Activated CD8-positive, alpha-beta T cell treated with anti-CD3 and anti-CD28 coated beads for 36 hours (primary cell): Measurements from ENCODE around the gene TEF. TPM values are rescaled to one million over a fixed set of nuclear protein-coding genes. Genes with fewer than 3 reads are reported as not detected.

ENCODE experiments used
- ATAC-seq: fragments of 200-7000 bp; cut with Tn5 transposase; one replicate; pipeline ENCODE4 v1.10.0; 2021; ENCODE audit warnings: mild to moderate bottlenecking, moderate library complexity
- CTCF ChIA-PET: fragments of 350-600 bp; sonication (Branson Sonifier 250); formaldehyde crosslinking; loops from one replicate; lab custom pipeline; 2021; ENCODE audit warnings: antibody characterized with exemption; lab: Charles Lee
- POLR2A ChIA-PET: fragments of 350-600 bp; sonication (Branson Sonifier 250); formaldehyde crosslinking; loops from one replicate; lab custom pipeline; 2021; ENCODE audit warnings: antibody characterized with exemption; lab: Charles Lee
- DNase-seq: peaks from one replicate; pipeline ENCODE4 v3.0.0-alpha.2; 2020
- H3K27ac Mint-ChIP-seq: one replicate; pipeline ENCODE4 v1.8.0; 2021; ENCODE audit warnings: mild to moderate bottlenecking, mixed read lengths
- H3K27me3 Mint-ChIP-seq: one replicate; pipeline ENCODE4 v1.8.0; 2021; ENCODE audit warnings: mixed read lengths
- H3K36me3 Mint-ChIP-seq: one replicate; pipeline ENCODE4 v1.8.0; 2021; ENCODE audit warnings: low read depth, mixed read lengths
- H3K4me1 Mint-ChIP-seq: one replicate; pipeline ENCODE4 v1.8.0; 2021; ENCODE audit warnings: low read depth, mixed read lengths
- H3K4me3 Mint-ChIP-seq: one replicate; pipeline ENCODE4 v1.8.0; 2021; ENCODE audit warnings: mild to moderate bottlenecking, moderate library complexity, mixed read lengths
- H3K9me3 Mint-ChIP-seq: one replicate; pipeline ENCODE4 v1.8.0; 2021; ENCODE audit warnings: mixed read lengths
- intact Hi-C: fragments of 100-400 bp; cut with micrococcal nuclease; formaldehyde crosslinking; loops from one replicate; pipeline ENCODE4 v1.10.0; 2022
- total RNA-seq, 2 experiments: library from RNA; stranded (reverse); gene quantifications; one replicate each; pipeline ENCODE4 v1.2.3, GENCODE V29; 2021
- TF ChIP-seq, protein P1 (sequence below): fragments of 200-600 bp; IDR thresholded peaks from one replicate; pipeline ENCODE4 v1.8.0; 2022; ENCODE audit warnings: antibody characterized with exemption, mild to moderate bottlenecking

TEF gene
- total RNA-seq, 2 experiments from 2014 or later, result 1.4 to 2.0 TPM

DNA sequence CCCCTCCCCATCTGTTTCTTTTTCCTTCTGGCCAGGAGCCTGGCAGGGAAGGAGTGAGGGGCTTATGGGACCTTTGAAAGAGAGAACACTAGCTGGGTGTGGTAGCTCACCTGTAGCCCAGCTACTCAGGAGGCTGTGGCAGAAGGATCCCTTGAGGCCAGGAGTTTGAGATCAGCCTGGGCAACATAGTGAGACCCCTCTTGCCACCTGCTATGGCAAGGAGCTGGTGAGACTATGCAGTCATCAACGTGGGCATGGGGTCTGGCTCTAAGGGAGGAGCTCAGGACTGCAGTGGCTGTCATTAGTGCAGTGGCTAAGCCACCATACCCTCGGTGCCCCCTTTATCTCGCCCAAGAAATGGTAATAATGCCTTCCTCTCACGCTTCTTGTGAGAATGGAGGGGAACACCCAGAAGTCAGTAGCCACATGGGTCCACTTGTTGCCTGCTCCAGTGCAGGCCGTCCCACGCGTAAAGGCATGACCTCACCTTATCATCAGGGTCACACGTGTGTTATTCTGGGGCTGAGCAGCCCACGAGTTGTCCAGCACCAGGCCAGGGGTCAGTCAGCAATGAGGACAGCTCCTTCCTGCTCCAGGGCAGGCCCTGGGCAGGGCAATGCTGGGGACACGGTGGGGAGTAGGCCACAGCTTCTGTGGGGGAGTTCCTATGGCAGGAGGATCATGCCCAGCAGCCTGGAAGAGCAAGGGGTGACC, 27.7 kb upstream of the TEF start:
- Mint-ChIP-seq H3K9me3 (no peaks in the 10 kb centered on the region), H3K4me1 (no peaks in the 10 kb centered on the region), H3K36me3 (peaks cover 26% of the 10 kb centered on the region), H3K27ac (no peak overlapping the region), H3K4me3 (no peak overlapping the region), H3K27me3 (no peaks in the 10 kb centered on the region)
- ATAC-seq (no peak), DNase-seq (no peak)
- POLR2A ChIA-PET, result no interaction called here
- intact Hi-C loops, result no loop called here
- TF ChIP-seq, protein P1, sequence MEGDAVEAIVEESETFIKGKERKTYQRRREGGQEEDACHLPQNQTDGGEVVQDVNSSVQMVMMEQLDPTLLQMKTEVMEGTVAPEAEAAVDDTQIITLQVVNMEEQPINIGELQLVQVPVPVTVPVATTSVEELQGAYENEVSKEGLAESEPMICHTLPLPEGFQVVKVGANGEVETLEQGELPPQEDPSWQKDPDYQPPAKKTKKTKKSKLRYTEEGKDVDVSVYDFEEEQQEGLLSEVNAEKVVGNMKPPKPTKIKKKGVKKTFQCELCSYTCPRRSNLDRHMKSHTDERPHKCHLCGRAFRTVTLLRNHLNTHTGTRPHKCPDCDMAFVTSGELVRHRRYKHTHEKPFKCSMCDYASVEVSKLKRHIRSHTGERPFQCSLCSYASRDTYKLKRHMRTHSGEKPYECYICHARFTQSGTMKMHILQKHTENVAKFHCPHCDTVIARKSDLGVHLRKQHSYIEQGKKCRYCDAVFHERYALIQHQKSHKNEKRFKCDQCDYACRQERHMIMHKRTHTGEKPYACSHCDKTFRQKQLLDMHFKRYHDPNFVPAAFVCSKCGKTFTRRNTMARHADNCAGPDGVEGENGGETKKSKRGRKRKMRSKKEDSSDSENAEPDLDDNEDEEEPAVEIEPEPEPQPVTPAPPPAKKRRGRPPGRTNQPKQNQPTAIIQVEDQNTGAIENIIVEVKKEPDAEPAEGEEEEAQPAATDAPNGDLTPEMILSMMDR, result no peak
- CTCF ChIA-PET, result interaction anchor here (1.2 kb wide), 1 partner anchor 173 kb away, joined by 3 read pairs; no protein-coding TSS in a partner anchor

DNA sequence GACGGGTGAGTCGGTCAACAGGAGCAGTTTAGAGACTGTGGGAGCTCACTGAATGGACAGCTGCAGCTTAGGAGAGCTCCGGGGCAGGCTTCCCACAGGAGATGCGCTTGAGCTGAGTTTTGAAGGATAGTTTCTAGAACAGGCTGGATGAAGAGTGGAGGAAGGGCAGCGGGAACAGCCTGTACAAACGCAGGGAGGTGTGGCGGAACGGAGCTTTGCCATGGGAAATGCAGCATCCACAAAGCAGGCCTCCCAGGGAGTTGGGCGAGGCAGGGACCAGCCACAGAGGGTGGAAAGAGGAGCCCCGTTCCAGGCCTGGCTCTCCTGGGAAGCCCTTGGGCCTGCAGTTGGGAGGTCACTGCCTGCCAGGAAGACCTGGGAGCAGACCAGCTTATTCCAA, 26.8 kb upstream of the TEF start:
- Mint-ChIP-seq H3K9me3 (no peaks in the 10 kb centered on the region), H3K4me1 (no peaks in the 10 kb centered on the region), H3K36me3 (peaks cover 25% of the 10 kb centered on the region), H3K27me3 (no peaks in the 10 kb centered on the region), H3K4me3 (no peak overlapping the region), H3K27ac (no peak overlapping the region)
- intact Hi-C loops, result no loop called here
- DNase-seq (no peak), ATAC-seq (no peak)
- TF ChIP-seq, protein P1, result no peak
- ChIA-PET CTCF (interaction anchor here (1.2 kb wide), 1 partner anchor 172 kb away, joined by 3 read pairs; no protein-coding TSS in a partner anchor), POLR2A (no interaction called here)

DNA sequence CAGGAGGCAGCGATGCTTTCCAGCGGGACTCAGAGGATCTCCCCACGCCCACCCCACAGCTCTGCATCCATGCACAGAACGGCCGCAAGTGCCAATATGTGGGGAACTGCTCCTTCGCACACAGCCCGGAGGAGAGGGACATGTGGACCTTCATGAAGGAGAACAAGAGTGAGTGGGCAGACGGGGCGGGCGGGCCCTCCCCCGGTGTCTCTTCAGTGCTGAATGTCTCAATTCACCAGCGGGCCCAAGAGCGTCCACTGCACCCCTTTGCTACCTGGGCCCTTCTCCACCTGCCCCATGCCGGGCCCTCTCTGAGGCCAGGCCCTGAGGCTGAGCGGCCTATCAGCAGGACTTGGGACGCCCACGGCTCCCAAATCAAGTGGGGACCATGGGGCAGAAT, 25.8 kb upstream of the TEF start:
- POLR2A ChIA-PET, result no interaction called here
- CTCF ChIA-PET, result no interaction called here
- Mint-ChIP-seq H3K4me1 (no peaks in the 10 kb centered on the region), H3K27me3 (no peaks in the 10 kb centered on the region), H3K4me3 (no peak overlapping the region), H3K27ac (no peak overlapping the region), H3K36me3 (peaks cover 17% of the 10 kb centered on the region), H3K9me3 (no peaks in the 10 kb centered on the region)
- ATAC-seq (no peak), DNase-seq (no peak)
- intact Hi-C loops, result no loop called here
- TF ChIP-seq, protein P1, result no peak

DNA sequence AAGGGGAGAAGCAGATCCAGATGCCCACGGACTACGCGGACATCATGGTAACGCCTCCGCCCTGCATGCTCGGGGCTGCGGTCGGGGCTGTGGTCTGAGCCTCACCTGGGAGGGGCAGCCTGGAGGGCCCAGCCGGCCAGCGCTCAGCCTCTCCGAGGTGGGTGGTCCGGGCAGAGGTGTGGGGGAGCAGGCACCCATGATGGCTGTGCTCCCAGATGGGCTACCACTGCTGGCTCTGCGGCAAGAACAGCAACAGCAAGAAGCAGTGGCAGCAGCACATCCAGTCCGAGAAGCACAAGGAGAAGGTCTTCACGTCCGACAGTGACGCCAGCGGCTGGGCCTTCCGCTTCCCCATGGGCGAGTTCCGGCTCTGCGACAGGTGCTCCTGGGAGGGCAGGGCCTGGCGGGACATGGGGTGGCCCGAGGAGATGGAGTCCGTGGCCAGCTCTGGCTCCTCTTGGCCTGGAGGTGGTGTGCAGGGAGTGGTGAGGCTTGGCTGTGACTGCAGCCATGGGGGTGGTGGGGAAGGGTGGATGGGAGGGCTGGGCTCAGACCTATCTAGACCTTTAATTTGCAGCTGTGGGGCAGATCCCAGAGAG, 25.2 kb upstream of the TEF start:
- ChIA-PET POLR2A (no interaction called here), CTCF (no interaction called here)
- Mint-ChIP-seq H3K4me1 (no peaks in the 10 kb centered on the region), H3K9me3 (no peaks in the 10 kb centered on the region), H3K27ac (no peak overlapping the region), H3K4me3 (no peak overlapping the region), H3K36me3 (peaks cover 17% of the 10 kb centered on the region), H3K27me3 (no peaks in the 10 kb centered on the region)
- intact Hi-C loops, result no loop called here
- TF ChIP-seq, protein P1, result no peak
- ATAC-seq, result no peak
- no peak for DNase-seq

DNA sequence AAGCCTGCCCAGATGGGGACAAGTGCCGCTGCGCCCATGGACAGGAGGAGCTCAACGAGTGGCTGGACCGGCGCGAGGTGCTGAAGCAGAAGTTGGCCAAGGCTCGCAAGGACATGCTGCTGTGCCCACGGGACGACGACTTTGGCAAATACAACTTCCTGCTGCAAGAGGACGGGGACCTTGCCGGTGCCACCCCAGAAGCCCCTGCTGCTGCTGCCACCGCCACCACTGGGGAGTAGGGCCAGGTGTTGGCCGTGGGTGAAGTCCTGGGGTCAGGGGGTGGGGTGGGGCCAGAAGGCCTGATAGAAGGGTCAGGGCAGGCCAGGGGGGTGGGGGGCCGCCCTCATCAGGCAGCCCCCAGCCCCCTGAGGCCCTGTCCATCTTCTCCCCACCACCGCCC, 24.6 kb upstream of the TEF start:
- intact Hi-C loops, result no loop called here
- no peak for DNase-seq
- ATAC-seq, result no peak
- no peaks in the 10 kb centered on the region for H3K9me3 Mint-ChIP-seq
- H3K36me3 Mint-ChIP-seq, result peaks cover 14% of the 10 kb centered on the region
- no peak overlapping the region for H3K27ac Mint-ChIP-seq
- H3K4me1 Mint-ChIP-seq, result no peaks in the 10 kb centered on the region
- ChIA-PET CTCF (no interaction called here), POLR2A (no interaction called here)
- no peak overlapping the region for H3K4me3 Mint-ChIP-seq
- H3K27me3 Mint-ChIP-seq, result no peaks in the 10 kb centered on the region
- TF ChIP-seq, protein P1, result no peak
